ENCODE data around the gene CIDEA. TPM values are rescaled to one million over a fixed set of nuclear protein-coding genes. Genes with fewer than 3 reads are reported as not detected.

CIDEA gene
- polyA plus RNA-seq, 3 donors, result not detected

DNA sequence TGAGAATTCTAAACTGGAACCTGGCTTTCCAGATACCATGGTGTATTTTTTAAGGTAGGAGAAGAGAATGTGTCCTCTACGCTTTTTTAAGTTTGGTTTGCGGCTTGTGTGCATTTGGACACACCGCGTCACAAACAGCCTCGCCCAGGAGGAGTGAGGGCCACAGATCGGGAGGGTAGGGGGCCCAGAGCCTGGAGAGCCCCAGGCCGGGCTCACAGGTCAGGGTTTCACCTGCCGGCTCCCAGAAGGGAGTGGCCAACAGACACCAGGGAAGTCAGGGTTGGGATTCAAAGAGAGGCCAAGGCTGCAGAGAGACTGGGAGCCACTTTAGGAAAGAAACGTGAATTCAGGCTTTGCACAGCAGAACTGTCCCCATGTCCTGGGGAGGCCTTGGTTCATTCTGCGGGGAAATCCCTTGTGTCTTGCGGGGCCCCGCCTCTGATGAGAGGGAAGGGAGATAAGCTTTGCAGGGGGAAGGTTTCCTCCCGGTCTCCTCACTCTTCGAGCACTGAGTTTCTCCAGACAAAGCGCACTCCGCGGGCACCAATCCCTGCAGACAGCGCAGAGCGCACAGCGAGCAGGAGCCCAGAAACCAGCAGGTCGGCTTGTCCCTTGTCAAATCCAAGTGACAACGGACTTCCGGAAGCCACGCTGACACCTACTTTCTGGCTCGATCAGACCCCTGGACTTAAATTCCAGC lies 51.9 kb downstream of the CIDEA start:
- no peaks in the 10 kb centered on the region for H3K9me3 ChIP-seq (replicated peaks in 1 of 2; ENCODE audit: control insufficient read depth in 1 of 2, insufficient read depth in 1 of 2, low read length in 2 of 2)
- H3K36me3 Mint-ChIP-seq, result peaks cover 11 to 13% of the 10 kb centered on the region in 2 donors
- H3K36me3 ChIP-seq (replicated peaks in 1 of 2; ENCODE audit: control insufficient read depth in 1 of 2, insufficient read depth in 2 of 2, low read length in 2 of 2), result peaks cover 0 to under 1% of the 10 kb centered on the region in 2 donors
- H3K4me3 Mint-ChIP-seq, result peak overlapping the region; percentile 91 to 93
- H3K27ac ChIP-seq (ENCODE audit: low read depth in 1 of 2, low read length in 2 of 2), result no peak overlapping the region
- H3K4me2 ChIP-seq (replicated peaks; ENCODE audit: extremely low read depth, low read length, poor library complexity, severe bottlenecking), result peak overlapping the region; percentile 89
- peaks cover 23 to 34% of the 10 kb centered on the region in 2 donors for H3K4me1 ChIP-seq (ENCODE audit: control insufficient read depth in 1 of 2, insufficient read depth in 2 of 2, low read length in 2 of 2)
- WGBS (ENCODE audit: insufficient coverage), result 73% methylated on average over 21 of the region's 25 CpGs
- peaks cover 17 to 43% (median 36%) of the 10 kb centered on the region in 3 donors for H3K27me3 Mint-ChIP-seq (ENCODE audit: low read depth in 3 of 3)
- peaks cover 9% of the 10 kb centered on the region for H3K79me2 ChIP-seq (ENCODE audit: insufficient read depth, low read length)
- H3K4me3 ChIP-seq (replicated peaks in 1 of 3; ENCODE audit: low read depth in 2 of 3, low read length in 3 of 3), result peak overlapping the region in 1 of 3 experiments; percentile 80
- TF ChIP-seq, protein P1, sequence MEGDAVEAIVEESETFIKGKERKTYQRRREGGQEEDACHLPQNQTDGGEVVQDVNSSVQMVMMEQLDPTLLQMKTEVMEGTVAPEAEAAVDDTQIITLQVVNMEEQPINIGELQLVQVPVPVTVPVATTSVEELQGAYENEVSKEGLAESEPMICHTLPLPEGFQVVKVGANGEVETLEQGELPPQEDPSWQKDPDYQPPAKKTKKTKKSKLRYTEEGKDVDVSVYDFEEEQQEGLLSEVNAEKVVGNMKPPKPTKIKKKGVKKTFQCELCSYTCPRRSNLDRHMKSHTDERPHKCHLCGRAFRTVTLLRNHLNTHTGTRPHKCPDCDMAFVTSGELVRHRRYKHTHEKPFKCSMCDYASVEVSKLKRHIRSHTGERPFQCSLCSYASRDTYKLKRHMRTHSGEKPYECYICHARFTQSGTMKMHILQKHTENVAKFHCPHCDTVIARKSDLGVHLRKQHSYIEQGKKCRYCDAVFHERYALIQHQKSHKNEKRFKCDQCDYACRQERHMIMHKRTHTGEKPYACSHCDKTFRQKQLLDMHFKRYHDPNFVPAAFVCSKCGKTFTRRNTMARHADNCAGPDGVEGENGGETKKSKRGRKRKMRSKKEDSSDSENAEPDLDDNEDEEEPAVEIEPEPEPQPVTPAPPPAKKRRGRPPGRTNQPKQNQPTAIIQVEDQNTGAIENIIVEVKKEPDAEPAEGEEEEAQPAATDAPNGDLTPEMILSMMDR (IDR thresholded peaks at IDR 0.05), result no peak
- no peak overlapping the region for H2AFZ ChIP-seq (ENCODE audit: insufficient read depth, low read depth, low read length, poor library complexity, severe bottlenecking)
- H3K27ac Mint-ChIP-seq, result peak overlapping the region in 2 of 7 donors; percentile 10 to 65
- intact Hi-C loops (cut with micrococcal nuclease), result loop anchor here (5.0 to 10.0 kb wide), 2 partner anchors 69 to 71 kb away; partner anchors contain the start of gene AFG3L2 (in 2 of the 2)
- no peak for DNase-seq
- H3K4me1 Mint-ChIP-seq, result peaks cover 26% of the 10 kb centered on the region
- H4K20me1 ChIP-seq (ENCODE audit: insufficient read depth, low read length), result no peaks in the 10 kb centered on the region
- H3K27me3 ChIP-seq (ENCODE audit: control insufficient read depth in 2 of 2, insufficient read depth in 2 of 2, low read length in 2 of 2), result peaks cover 0 to 33% of the 10 kb centered on the region in 2 donors
- no peak overlapping the region for H3K9ac ChIP-seq (ENCODE audit: insufficient read depth, low read length, poor library complexity, severe bottlenecking)
- H3K9me3 Mint-ChIP-seq, result peaks cover 0 to 8% (median 1%) of the 10 kb centered on the region in 7 donors

DNA sequence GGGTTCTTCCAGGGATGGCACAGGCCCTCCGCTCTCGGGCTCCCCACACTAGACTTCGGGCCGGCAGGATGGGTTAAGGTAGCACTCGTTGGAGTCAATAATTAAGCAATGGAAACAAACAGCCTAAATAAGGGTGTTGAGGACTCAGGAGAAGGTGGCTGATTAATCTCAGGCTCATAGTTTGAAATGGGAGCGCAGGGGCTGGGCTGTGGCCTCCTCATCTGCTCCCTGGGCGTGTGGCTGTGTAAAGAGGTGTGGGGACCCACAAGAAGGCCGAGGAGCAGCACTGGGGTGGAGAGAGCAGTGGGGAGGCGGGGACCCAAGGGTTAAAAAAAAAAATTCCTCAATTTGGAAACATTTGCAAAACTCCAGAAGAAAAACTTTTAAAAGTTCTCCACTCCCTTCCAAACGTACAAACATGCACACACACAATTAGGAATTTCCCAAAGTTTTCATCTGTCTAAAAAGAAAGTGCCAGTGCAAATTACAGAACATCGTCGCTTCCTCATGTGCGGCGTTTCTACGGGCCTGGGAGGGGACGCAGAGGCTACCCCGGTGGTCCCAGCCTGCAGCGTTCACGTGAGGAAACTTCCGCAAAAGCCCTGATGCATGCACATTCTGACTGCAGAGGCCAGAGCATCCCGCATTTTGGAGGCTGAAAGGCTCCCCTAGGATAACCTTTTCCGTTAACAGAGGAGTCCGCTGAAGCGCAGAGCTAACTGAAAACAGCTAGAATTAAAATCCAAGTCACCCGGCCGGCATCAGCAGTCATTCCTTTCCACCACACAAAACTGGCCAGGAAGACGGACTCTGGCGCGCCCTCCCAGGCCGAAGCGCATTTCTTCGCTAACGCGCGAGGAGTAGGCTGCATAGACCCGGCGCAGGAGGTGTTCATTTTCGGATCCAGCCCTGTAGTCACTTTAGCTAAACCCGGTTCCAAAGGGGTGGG lies 52.9 kb downstream of the CIDEA start:
- Histone ChIP-seq H3K4me1 (ENCODE audit: control insufficient read depth in 1 of 2, insufficient read depth in 2 of 2, low read length in 2 of 2) (peaks cover 23 to 34% of the 10 kb centered on the region in 2 donors), H3K4me3 (replicated peaks in 1 of 3; ENCODE audit: low read depth in 2 of 3, low read length in 3 of 3) (peak overlapping the region; percentile 48 to 80 (median 53)), H3K36me3 (replicated peaks in 1 of 2; ENCODE audit: control insufficient read depth in 1 of 2, insufficient read depth in 2 of 2, low read length in 2 of 2) (peaks cover 0 to 10% of the 10 kb centered on the region in 2 donors), H3K27ac (ENCODE audit: low read depth in 1 of 2, low read length in 2 of 2) (peak overlapping the region in 1 of 2 donors; percentile 62), H2AFZ (ENCODE audit: insufficient read depth, low read depth, low read length, poor library complexity, severe bottlenecking) (peak overlapping the region; percentile 84), H3K27me3 (ENCODE audit: control insufficient read depth in 2 of 2, insufficient read depth in 2 of 2, low read length in 2 of 2) (peaks cover 0 to 33% of the 10 kb centered on the region in 2 donors), H3K4me2 (replicated peaks; ENCODE audit: extremely low read depth, low read length, poor library complexity, severe bottlenecking) (peak overlapping the region; percentile 89), H3K79me2 (ENCODE audit: insufficient read depth, low read length) (peaks cover 9% of the 10 kb centered on the region), H3K9me3 (replicated peaks in 1 of 2; ENCODE audit: control insufficient read depth in 1 of 2, insufficient read depth in 1 of 2, low read length in 2 of 2) (peaks cover under 1 to 4% of the 10 kb centered on the region in 2 donors), H3K9ac (ENCODE audit: insufficient read depth, low read length, poor library complexity, severe bottlenecking) (peak overlapping the region; percentile 60), H4K20me1 (ENCODE audit: insufficient read depth, low read length) (no peaks in the 10 kb centered on the region)
- peaks cover 17 to 43% (median 36%) of the 10 kb centered on the region in 3 donors for H3K27me3 Mint-ChIP-seq (ENCODE audit: low read depth in 3 of 3)
- H3K4me1 Mint-ChIP-seq, result peaks cover 26% of the 10 kb centered on the region
- TF ChIP-seq, protein P1 (IDR thresholded peaks at IDR 0.05), result no peak
- H3K36me3 Mint-ChIP-seq, result peaks cover 15 to 22% of the 10 kb centered on the region in 2 donors
- H3K27ac Mint-ChIP-seq, result peak overlapping the region in 6 of 7 donors; percentile 63 to 89 (median 87)
- H3K9me3 Mint-ChIP-seq, result peaks cover 0 to 15% (median 5%) of the 10 kb centered on the region in 7 donors
- peak overlapping the region; percentile 91 to 93 for H3K4me3 Mint-ChIP-seq
- peak; percentile 28 to 56 (median 48) for DNase-seq
- intact Hi-C loops (cut with micrococcal nuclease), result loop anchor here (5.0 to 10.0 kb wide), 2 partner anchors 68 to 70 kb away; partner anchors contain the start of gene AFG3L2 (in 2 of the 2)
- 12% methylated on average over 37 of the region's 39 CpGs for WGBS (ENCODE audit: insufficient coverage)

All from CD14-positive monocyte (primary cell).